SK-N-SH (cell line): ENCODE data around the gene RGS9.

Experiments used
- MXI1 ChIP-seq: IDR thresholded peaks from 2 replicates; pipeline ENCODE4 v1.6.1; 2012; ENCODE audit warnings: mild to moderate bottlenecking, low read depth, low read length, improper control_type of control experiment
- TF ChIP-seq, protein P1 (sequence below): fragments of 200-600 bp; sonication (generic); IDR thresholded peaks from 2 replicates; pipeline ENCODE4 v1.6.1; 2017; ENCODE audit warnings: antibody characterized with exemption, mild to moderate bottlenecking, moderate library complexity

DNA sequence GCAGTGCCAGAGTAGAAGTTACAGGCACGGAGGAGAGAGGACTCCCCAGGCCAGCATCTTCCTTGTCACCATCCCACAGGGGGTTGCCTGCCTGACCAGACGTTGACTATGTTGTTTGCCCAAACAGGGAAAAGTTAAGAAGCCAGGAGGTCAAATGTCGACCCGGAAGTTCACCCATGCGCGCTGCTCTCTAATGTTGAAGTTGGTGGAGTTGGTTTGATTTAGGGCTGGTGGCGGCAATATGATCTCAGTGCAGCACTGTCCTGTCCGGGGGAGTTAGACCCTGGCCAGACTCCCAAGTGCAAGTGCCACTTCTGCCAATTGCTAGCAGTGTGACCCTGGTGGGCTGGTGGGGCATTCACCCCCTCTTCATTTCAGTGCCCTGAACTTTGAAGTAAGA lies 30.4 kb downstream of the RGS9 start:
- TF ChIP-seq, protein P1, sequence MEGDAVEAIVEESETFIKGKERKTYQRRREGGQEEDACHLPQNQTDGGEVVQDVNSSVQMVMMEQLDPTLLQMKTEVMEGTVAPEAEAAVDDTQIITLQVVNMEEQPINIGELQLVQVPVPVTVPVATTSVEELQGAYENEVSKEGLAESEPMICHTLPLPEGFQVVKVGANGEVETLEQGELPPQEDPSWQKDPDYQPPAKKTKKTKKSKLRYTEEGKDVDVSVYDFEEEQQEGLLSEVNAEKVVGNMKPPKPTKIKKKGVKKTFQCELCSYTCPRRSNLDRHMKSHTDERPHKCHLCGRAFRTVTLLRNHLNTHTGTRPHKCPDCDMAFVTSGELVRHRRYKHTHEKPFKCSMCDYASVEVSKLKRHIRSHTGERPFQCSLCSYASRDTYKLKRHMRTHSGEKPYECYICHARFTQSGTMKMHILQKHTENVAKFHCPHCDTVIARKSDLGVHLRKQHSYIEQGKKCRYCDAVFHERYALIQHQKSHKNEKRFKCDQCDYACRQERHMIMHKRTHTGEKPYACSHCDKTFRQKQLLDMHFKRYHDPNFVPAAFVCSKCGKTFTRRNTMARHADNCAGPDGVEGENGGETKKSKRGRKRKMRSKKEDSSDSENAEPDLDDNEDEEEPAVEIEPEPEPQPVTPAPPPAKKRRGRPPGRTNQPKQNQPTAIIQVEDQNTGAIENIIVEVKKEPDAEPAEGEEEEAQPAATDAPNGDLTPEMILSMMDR = no peak
- TF ChIP-seq MXI1 = no peak
